ENCODE data around the gene AVEN.

DNA sequence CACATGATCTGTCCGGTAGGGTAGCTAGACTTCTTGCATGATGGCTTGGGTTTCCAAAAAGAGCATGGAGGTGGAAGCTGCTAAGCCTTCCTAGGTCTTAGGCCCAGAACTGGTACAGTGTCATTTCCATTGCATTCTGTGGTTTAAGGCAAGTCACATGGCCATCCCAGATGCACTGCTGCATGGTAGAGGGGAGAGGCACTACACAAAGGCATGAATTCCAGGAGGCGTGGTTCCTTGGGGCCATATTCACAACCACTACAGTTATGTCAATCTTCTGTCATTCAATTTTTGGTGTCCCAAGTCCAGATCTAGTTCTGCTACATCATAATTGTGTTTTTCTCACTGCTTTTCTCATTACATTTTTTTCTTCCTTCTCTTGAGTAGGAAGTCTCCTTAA, 192.9 kb downstream of the AVEN start:
- no peak for TF ChIP-seq EZH2 (IDR thresholded peaks at IDR 0.05; ENCODE audit: low read length)
- TF ChIP-seq CTCF (optimal IDR thresholded peaks at IDR 0.05 in 1 of 3, IDR thresholded peaks at IDR 0.05 in 1 of 3, conservative IDR thresholded peaks at IDR 0.05 in 1 of 3; ENCODE audit: extremely low read depth in 1 of 3, insufficient read depth in 2 of 3, low read length in 3 of 3), result no peak
